Osteoblast (primary cell): ENCODE data around the gene TPCN1. TPM values are rescaled to one million over a fixed set of nuclear protein-coding genes. Genes with fewer than 3 reads are reported as not detected.
A peak's percentile ranks its signal among the peaks of the same experiment; 100 is the strongest.

Experiments
- DNase-seq: peaks from one replicate; pipeline ENCODE4 v3.0.0; 2011; ENCODE audit warnings: low spot score, mixed read lengths; ENCODE audit not compliant: insufficient read length; ENCODE audit errors: missing footprints
- H2AFZ ChIP-seq: 2 replicates; pipeline ENCODE4 v1.6.0; 2011; ENCODE audit warnings: mild to moderate bottlenecking, low read length
- H3K27ac ChIP-seq: 2 replicates; pipeline ENCODE4 v1.5.1; 2011; ENCODE audit warnings: mild to moderate bottlenecking, low read depth, low read length, moderate library complexity
- H3K27me3 ChIP-seq: 2 replicates; pipeline ENCODE4 v1.6.0; 2012; ENCODE audit warnings: mild to moderate bottlenecking, control low read depth, inconsistent platforms, low read length, moderate library complexity; ENCODE audit not compliant: insufficient read depth
- H3K36me3 ChIP-seq: 2 replicates; pipeline ENCODE4 v1.5.1; 2011; ENCODE audit warnings: mild to moderate bottlenecking, low read length, control low read depth, moderate library complexity; ENCODE audit not compliant: insufficient read depth
- H3K4me1 ChIP-seq: 2 replicates; pipeline ENCODE4 v1.5.1; 2011; ENCODE audit warnings: mild to moderate bottlenecking, low read length, control low read depth, moderate library complexity; ENCODE audit not compliant: insufficient read depth
- H3K4me2 ChIP-seq: 2 replicates; pipeline ENCODE4 v1.6.0; 2011; ENCODE audit warnings: mild to moderate bottlenecking, low read length; ENCODE audit not compliant: insufficient read depth
- H3K4me3 ChIP-seq: fragments of 200-600 bp; sonication (generic); 3 replicates; pipeline ENCODE4 v1.5.1; 2012; ENCODE audit warnings: mild to moderate bottlenecking, low read length, inconsistent platforms; ENCODE audit not compliant: insufficient read depth
- H3K79me2 ChIP-seq: 2 replicates; pipeline ENCODE4 v1.6.0; 2012; ENCODE audit warnings: mild to moderate bottlenecking, low read length, control low read depth, inconsistent platforms; ENCODE audit not compliant: insufficient read depth
- H3K9me3 ChIP-seq: 2 replicates; pipeline ENCODE4 v1.5.1; 2011; ENCODE audit warnings: low read depth, low read length, control low read depth
- H4K20me1 ChIP-seq: 2 replicates; pipeline ENCODE4 v1.6.0; 2012; ENCODE audit warnings: mild to moderate bottlenecking, low read length, control low read depth; ENCODE audit not compliant: insufficient read depth
- CTCF ChIP-seq: IDR thresholded peaks from 2 replicates; pipeline ENCODE4 v1.5.1; 2011; ENCODE audit warnings: mild to moderate bottlenecking, low read depth, low read length, moderate library complexity; ENCODE audit errors: extremely low read depth
- total RNA-seq: library from RNA; depleted of rRNA; stranded (reverse); fragments of >200 nt; gene quantifications from 2 replicates; pipeline ENCODE4 v1.2.3, GENCODE V29; 2012

The TPCN1 gene
- total RNA-seq, 1 donor: 25.7 TPM

DNA sequence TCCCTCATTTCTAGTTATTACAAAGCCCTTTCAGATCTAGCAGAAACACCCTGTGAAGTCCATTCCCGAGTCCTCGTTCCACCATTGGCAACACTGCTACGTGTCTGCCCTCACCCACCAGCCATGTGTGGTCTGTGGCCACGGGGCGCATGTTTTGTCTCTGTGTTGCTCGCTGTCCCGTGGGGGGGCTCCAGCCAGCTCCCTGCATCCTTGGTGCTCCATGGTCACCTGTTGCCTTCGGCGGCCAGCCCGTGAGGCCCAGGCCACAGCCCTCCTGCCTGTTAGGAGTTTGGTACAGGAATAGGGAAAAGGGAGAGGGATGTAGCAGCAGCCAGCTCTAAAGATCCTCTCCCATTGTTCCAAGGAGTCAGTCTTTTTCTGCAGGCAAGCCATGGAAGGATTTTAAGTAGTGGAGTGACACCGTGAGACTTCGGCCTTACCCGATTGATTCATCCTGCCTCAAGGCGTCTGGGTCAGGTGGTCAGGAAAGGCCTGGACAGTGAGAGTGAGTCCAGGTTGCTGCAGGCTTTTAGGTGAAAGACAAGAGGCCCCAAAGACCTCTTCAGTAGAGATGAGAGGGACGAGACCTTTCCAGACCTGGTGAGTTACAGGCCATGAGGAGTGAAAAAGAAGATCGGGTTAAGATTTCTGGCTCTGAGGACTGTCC, 30.3 kb downstream of the TPCN1 start:
- no peak overlapping the region for H3K27ac ChIP-seq
- no peak for TF ChIP-seq CTCF

GRCh38 chr12:113252494-113252893, 31.2 kb downstream of the TPCN1 start:
- H3K4me1 ChIP-seq: no peaks in the 10 kb centered on the region
- peaks cover 2% of the 10 kb centered on the region for H3K9me3 ChIP-seq
- H3K4me2 ChIP-seq: no peak overlapping the region
- H3K79me2 ChIP-seq: no peaks in the 10 kb centered on the region
- no peak overlapping the region for H3K4me3 ChIP-seq
- peak; percentile 36 for DNase-seq
- no peak overlapping the region for H2AFZ ChIP-seq
- H4K20me1 ChIP-seq: peaks cover 3% of the 10 kb centered on the region
- TF ChIP-seq CTCF: no peak
- H3K27ac ChIP-seq: no peak overlapping the region
- no peaks in the 10 kb centered on the region for H3K27me3 ChIP-seq
- peaks cover 9% of the 10 kb centered on the region for H3K36me3 ChIP-seq

More for the DNA sequence above, 30.3 kb downstream of the TPCN1 start:
- no peaks in the 10 kb centered on the region for H3K79me2 ChIP-seq
- peak; percentile 37 for DNase-seq
- no peak overlapping the region for H3K4me3 ChIP-seq
- H4K20me1 ChIP-seq: peaks cover 9% of the 10 kb centered on the region
- peaks cover 11% of the 10 kb centered on the region for H3K36me3 ChIP-seq
- H3K27me3 ChIP-seq: no peaks in the 10 kb centered on the region
- peaks cover 2% of the 10 kb centered on the region for H3K9me3 ChIP-seq
- H3K4me2 ChIP-seq: no peak overlapping the region
- no peak overlapping the region for H2AFZ ChIP-seq
- peaks cover 4% of the 10 kb centered on the region for H3K4me1 ChIP-seq

DNA sequence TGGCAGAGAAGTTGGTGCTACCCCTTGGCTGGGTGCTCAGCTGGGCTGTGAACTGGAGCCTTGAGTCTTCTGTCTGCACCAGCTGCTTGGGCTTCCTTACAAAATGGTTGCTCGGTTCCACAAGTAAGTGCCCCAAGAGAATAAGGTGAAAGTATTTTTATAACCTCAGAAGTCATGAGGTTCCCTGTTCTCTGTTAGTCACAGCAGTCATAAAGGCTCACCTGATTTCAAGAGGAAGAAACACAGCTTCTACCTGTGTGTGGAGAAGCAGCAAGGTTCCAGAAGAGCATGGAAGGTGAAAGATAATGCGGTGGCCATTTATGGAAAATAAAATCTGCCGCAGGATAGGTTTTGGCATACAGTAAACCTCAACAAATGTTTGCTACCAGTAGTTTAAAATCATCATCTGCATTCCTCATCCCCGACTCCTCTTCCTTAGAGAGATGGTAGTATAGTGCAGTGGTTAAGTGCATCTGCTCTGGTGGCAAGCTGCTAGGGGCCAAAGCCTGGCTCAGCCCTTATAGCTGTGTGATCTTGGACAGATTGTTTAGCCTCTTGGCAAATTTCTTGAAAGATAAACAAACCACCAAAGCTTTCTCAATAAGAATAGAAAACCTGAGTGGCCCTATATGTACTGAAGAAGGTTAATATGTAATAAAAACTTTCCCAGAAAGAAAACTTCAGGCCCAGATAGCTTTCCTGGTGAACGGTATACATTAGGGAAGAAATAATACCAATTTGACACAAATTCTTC, 32.4 kb downstream of the TPCN1 start:
- DNase-seq: no peak
- no peaks in the 10 kb centered on the region for H3K27me3 ChIP-seq
- peaks cover 2% of the 10 kb centered on the region for H3K9me3 ChIP-seq
- no peak overlapping the region for H3K4me3 ChIP-seq
- H3K79me2 ChIP-seq: no peaks in the 10 kb centered on the region
- no peak overlapping the region for H2AFZ ChIP-seq
- H3K4me1 ChIP-seq: no peaks in the 10 kb centered on the region
- no peak for TF ChIP-seq CTCF
- H3K4me2 ChIP-seq: no peak overlapping the region
- no peak overlapping the region for H3K27ac ChIP-seq
- H4K20me1 ChIP-seq: peaks cover 3% of the 10 kb centered on the region
- H3K36me3 ChIP-seq: peaks cover 9% of the 10 kb centered on the region

- Histone ChIP-seq H3K9me3 (peaks cover 2% of the 10 kb centered on the region), H4K20me1 (peaks cover 3% of the 10 kb centered on the region), H3K4me2 (no peak overlapping the region), H3K79me2 (no peaks in the 10 kb centered on the region), H3K27ac (no peak overlapping the region), H3K27me3 (no peaks in the 10 kb centered on the region), H3K4me3 (no peak overlapping the region), H3K4me1 (no peaks in the 10 kb centered on the region), H2AFZ (no peak overlapping the region), H3K36me3 (peaks cover 8% of the 10 kb centered on the region)
- no peak for TF ChIP-seq CTCF
- no peak for DNase-seq
Measured at GRCh38 chr12:113254298-113254697, 33.0 kb downstream of the TPCN1 start.
